OCI-LY3 (cell line): ENCODE results near the gene SCIN.

Source experiments
- CTCF ChIP-seq: fragments of 200-600, 300-600 bp; sonication (generic); IDR thresholded peaks from 2 replicates; pipeline ENCODE4 v1.5.1; 2014; ENCODE audit warnings: antibody characterized with exemption, low read length, low read depth
- EZH2phosphoT487 ChIP-seq: fragments of 200-600 bp; shearing (Covaris generic); IDR thresholded peaks from 2 replicates; pipeline ENCODE4 v1.6.1; 2018; ENCODE audit warnings: antibody characterized with exemption, mixed run types, low read depth

DNA sequence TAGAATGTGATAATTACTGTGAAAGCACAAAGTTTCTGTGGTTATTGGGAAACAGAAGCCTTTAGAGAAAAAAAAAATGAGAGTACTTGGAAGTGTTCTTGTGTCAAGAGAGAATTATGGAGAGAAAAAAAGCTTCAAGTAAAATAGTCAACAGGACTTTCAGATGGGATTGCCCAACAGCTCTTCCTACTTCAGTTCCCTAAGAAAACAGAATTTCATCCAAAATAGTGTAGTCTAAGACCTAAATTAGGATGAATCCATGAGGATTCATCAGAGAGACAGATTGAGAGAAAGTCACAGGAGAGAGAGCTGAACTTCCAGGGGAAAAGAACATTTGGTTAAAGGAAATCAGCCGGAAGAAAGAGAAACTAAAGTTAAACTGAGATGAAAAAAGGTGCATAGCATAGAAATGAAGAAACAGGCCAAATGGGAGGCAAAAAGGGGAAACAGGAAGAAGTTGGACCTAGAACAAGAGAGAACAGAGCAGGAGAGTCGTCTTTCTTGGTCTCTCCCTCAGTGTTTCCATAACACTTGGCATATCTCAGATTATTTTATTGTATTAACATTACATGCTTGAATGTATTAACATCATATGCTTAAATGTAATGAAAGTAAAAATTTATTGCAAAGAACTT lies 2.5 kb downstream of the SCIN start:
- TF ChIP-seq CTCF = no peak
- no peak for TF ChIP-seq EZH2phosphoT487
